Urothelium cell line (cell line): ENCODE results near the gene CERS5.

ENCODE experiments used
- DNase-seq: peaks from one replicate; pipeline ENCODE4 v3.0.0; 2011; ENCODE audit warnings: low spot score, mixed read lengths
- FAIRE-seq: peaks from 2 replicates; lab custom pipeline; 2011; peaks lifted over from hg19 to GRCh38; lab: Jason Lieb, UNC

Gene CERS5, protein sequence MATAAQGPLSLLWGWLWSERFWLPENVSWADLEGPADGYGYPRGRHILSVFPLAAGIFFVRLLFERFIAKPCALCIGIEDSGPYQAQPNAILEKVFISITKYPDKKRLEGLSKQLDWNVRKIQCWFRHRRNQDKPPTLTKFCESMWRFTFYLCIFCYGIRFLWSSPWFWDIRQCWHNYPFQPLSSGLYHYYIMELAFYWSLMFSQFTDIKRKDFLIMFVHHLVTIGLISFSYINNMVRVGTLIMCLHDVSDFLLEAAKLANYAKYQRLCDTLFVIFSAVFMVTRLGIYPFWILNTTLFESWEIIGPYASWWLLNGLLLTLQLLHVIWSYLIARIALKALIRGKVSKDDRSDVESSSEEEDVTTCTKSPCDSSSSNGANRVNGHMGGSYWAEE

GRCh38 chr12:50167049-50167828, at the start of gene CERS5:
Gene CERS5, minus strand, starts transcription at chr12:50167369. Its CDS starts 72 bp downstream, at chr12:50167297.
- DNase-seq (peak; percentile 99), FAIRE-seq (no peak)

DNA sequence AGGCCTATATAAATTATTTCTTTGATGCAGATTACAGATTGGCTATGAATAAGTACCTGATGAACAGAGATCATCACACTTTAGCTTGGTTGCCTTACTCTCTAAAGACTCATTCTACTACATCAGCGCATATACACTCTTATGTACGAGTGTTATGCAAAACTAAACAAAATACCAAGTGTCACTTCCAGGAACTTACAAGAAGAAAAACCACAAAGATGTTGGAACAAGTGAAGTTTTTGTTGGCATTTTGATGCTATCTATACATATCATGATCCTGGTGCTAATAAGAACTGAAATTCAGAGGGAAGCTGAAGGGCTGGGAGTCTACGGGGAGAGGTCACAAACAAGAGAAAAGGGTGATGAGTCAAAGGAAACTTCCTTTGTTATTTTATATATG, 47.9 kb upstream of the CERS5 start:
- FAIRE-seq, result no peak

DNA sequence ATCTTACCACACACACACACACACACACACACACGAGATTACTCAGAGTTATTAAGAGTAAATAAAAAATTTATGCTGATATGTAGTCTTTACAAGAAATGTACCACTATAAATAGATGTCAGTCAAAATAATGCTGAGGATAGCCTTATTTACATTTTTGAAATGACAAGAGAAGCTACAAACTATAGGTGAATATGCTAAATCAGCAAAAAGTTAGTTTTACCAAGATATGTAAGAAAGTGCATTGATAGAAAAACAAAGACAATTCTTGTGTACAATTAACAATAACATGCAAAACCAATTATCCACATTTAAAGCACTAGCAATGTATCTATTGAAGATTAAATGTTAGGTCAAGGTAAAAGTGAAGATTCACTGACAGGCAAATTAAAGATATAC, 46.8 kb upstream of the CERS5 start:
- FAIRE-seq (no peak), DNase-seq (no peak)

More for the DNA sequence above, 47.9 kb upstream of the CERS5 start:
- no peak for DNase-seq

DNA sequence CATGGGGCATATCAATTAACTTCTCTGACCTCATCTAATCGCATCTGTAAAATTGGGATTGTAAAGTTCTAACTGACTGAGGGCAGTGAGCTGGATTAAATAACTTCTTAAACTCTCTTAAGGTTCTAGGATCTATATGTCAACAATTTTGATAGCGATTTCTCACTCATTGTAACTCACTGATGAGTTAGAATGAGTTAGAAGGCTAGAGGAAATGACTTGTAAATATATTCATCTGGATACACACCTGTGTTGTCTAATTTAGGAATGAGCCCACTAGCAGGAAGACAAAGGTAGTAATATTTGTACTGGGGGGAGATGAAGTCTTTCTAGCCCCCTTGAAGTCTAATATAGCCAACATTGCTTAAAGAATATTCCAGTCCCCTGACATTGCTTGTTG, 46.3 kb upstream of the CERS5 start:
- DNase-seq (no peak), FAIRE-seq (no peak)

GRCh38 chr12:50212071-50212467, 44.9 kb upstream of the CERS5 start:
- DNase-seq (no peak), FAIRE-seq (no peak)

DNA sequence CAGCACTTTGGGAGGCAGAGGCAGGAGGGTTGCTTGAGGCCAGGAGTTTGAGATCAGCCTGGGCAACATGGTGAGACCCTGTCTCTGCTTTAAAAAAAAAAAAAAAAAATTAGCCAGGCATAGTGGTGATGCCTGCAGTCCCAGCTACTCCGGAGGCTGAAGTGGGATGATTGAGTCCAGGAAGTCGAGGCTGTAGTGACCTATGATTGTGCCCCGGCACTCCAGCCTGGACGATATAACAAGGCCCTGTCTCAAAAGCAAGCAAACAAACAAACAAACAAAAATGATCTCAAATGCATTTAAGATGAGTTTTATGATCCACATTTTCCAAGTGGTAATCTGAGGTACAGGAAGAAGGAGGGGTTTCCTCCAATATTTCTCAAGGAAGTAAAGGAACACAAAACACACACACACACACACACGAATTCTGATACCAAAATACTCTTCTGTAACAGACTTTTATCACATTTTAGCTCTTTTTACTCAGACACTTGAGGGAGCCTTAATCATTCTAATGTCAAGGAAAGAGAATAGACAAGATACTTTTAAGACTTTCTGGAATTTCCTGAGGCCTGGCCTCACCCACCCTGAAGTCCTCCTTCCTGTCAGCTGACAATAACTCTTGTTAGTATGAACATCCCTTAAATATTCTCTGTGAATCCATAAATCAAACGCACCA, 44.4 kb upstream of the CERS5 start:
- no peak for FAIRE-seq

DNA sequence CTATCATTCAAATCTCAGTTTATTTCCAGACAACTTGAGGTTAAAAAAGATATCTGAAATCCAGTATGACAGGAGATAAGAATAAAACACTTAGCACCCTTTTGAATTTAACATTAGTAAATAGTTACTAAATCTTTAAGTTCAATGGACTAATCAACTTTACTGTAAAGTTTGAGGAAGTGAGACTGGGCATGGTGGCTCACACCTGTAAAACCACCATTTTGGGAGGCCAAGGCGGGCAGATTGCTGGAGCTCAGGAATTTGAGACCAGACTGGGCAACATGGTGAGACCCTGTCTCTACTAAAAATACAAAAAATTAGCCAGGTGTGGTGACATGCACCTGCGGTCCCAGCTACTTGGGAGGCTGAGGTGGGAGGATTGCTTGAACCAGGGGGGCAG, 40.3 kb upstream of the CERS5 start:
- DNase-seq (no peak), FAIRE-seq (no peak)

More for the DNA sequence above, 44.4 kb upstream of the CERS5 start:
- no peak for DNase-seq

- no peak for FAIRE-seq
- DNase-seq, result no peak
Measured at GRCh38 chr12:50205648-50206047, 38.5 kb upstream of the CERS5 start.

GRCh38 chr12:50203691-50204090, 36.5 kb upstream of the CERS5 start:
- FAIRE-seq (no peak), DNase-seq (no peak)

GRCh38 chr12:50201987-50202521, 34.9 kb upstream of the CERS5 start:
- FAIRE-seq, result no peak
- peak; percentile 67 for DNase-seq

- FAIRE-seq (no peak), DNase-seq (no peak)
Measured at GRCh38 chr12:50200552-50201273, 33.5 kb upstream of the CERS5 start.

- DNase-seq (no peak), FAIRE-seq (no peak)
Measured at GRCh38 chr12:50198829-50199228, 31.7 kb upstream of the CERS5 start.

GRCh38 chr12:50197297-50197727, 30.1 kb upstream of the CERS5 start:
- DNase-seq (no peak), FAIRE-seq (no peak)

- DNase-seq (no peak), FAIRE-seq (no peak)
Measured at GRCh38 chr12:50196537-50196936, 29.4 kb upstream of the CERS5 start.

DNA sequence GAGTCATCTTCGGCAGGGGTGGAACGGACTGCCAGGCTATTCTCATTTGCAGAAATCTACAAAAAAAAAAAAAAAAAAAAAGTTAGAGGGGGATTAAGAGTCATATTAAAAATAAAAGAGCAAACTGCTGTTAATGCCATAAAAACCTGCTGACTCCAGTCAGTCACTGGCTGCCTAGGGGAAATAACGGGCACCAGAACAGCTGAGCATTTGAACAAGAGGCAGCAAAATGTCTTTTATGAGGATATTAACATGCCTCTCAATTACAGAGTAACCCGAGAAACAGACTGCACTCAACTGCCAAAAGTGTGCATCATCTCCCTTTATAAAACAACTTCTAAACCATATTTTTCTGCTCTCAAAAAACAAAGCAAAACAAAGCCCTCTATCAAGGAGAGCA, 28.7 kb upstream of the CERS5 start:
- DNase-seq, result no peak
- no peak for FAIRE-seq

GRCh38 chr12:50192908-50193307, 25.7 kb upstream of the CERS5 start:
- DNase-seq (no peak), FAIRE-seq (no peak)

GRCh38 chr12:50192236-50192635, 25.1 kb upstream of the CERS5 start:
- FAIRE-seq, result no peak
- DNase-seq, result no peak

DNA sequence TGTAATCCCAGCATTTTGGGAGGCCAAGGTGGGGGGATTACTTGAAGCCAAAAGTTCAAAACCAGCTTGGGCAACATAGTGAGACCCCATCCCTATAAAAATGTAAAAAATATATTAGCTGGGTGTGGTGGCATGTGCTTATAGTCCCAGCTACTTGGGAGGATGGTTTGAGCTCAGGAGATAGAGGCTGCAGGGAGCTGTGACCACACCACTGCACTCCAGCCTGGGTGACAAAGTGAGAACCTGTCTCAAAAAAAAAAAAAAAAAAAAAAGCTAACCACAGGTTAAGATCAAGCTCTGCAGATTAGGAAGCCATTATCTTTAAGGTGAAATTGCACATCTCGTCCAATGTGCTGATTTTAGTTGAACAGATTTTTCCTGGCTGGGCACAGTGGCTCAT, 23.7 kb upstream of the CERS5 start:
- DNase-seq, result no peak
- FAIRE-seq, result no peak

GRCh38 chr12:50188875-50189575, 21.9 kb upstream of the CERS5 start:
- no peak for FAIRE-seq
- DNase-seq, result no peak

GRCh38 chr12:50188241-50188781, 21.1 kb upstream of the CERS5 start:
- DNase-seq, result no peak
- no peak for FAIRE-seq
